ENCODE measurements around the gene TTLL1.
"Not testable (repeated sequence)": the region's sequence is repeated elsewhere in the genome, so short reads cannot be mapped to it uniquely, and the experiment has no call there.

TTLL1 gene

DNA sequence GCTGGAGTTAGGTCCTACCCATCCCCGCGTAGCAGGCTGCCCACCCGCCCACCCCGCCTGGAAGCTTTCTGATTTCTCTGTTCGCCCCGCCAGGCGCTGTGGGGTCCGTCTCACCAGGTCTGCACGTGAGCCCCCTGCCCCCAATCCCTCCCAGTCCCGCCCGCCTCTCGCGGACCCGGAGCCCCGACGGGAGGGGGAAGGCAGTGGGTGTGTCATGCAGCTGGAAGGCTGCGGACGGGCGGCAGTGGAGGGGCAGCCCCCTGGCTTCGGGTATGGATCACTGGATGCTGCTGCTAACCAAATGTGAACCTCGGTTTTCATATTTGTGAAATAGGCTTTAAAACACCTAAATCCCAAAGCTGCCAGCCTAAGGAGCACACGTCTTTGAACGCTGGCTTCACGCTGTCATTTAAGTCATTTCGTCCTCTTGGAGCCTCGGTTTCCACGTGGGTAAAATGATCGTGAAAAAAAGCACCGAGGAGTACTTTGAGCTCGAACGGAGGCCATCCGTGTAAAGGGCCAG, 20.8 kb upstream of the TTLL1 start:
- Histone ChIP-seq H3K9ac (ENCODE audit: low read depth, low read length) (0 out of 2 replicates have a peak overlapping the region, but pooled peaks have one; percentile 15), H3K4me1 (ENCODE audit: control insufficient read depth, insufficient read depth, low read length) (peaks cover 8% of the 10 kb centered on the region), H3K27me3 (ENCODE audit: control insufficient read depth, insufficient read depth, low read length) (peaks cover 41% of the 10 kb centered on the region)

GRCh38 chr22:43109511-43109910, 20.3 kb upstream of the TTLL1 start:
- H3K4me1 ChIP-seq (ENCODE audit: control insufficient read depth, insufficient read depth, low read length): peaks cover 8% of the 10 kb centered on the region
- no peak overlapping the region for H3K27ac ChIP-seq (ENCODE audit: low read depth, low read length)
- no peaks in the 10 kb centered on the region for H3K9me3 ChIP-seq (ENCODE audit: control insufficient read depth, insufficient read depth, low read length)
- peaks cover 41% of the 10 kb centered on the region for H3K27me3 ChIP-seq (ENCODE audit: control insufficient read depth, insufficient read depth, low read length)
- H3K9ac ChIP-seq (ENCODE audit: low read depth, low read length): no peak overlapping the region
- peak overlapping the region; percentile 29; the same call in 1 of the 2 replicates for H3K4me3 ChIP-seq (ENCODE audit: low read depth, low read length)
- no peaks in the 10 kb centered on the region for H3K36me3 ChIP-seq (ENCODE audit: control insufficient read depth, insufficient read depth, low read length)

More for the DNA sequence above, 20.8 kb upstream of the TTLL1 start:
- peak overlapping the region; percentile 43 for H3K27ac ChIP-seq (ENCODE audit: low read depth, low read length)
- H3K4me3 ChIP-seq (ENCODE audit: low read depth, low read length): peak overlapping the region; percentile 69
- H3K9me3 ChIP-seq (ENCODE audit: control insufficient read depth, insufficient read depth, low read length): no peaks in the 10 kb centered on the region
- H3K36me3 ChIP-seq (ENCODE audit: control insufficient read depth, insufficient read depth, low read length): no peaks in the 10 kb centered on the region

- Histone ChIP-seq H3K27me3 (ENCODE audit: control insufficient read depth, insufficient read depth, low read length) (peaks cover 21% of the 10 kb centered on the region), H3K9me3 (ENCODE audit: control insufficient read depth, insufficient read depth, low read length) (no peaks in the 10 kb centered on the region), H3K36me3 (ENCODE audit: control insufficient read depth, insufficient read depth, low read length) (no peaks in the 10 kb centered on the region), H3K9ac (ENCODE audit: low read depth, low read length) (no peak overlapping the region), H3K4me1 (ENCODE audit: control insufficient read depth, insufficient read depth, low read length) (peaks cover 3% of the 10 kb centered on the region; the same call in 1 of the 2 replicates), H3K4me3 (ENCODE audit: low read depth, low read length) (no peak overlapping the region), H3K27ac (ENCODE audit: low read depth, low read length) (no peak overlapping the region)
These were observed 17.1 kb upstream of the TTLL1 start for GRCh38 chr22:43106302-43106701.

GRCh38 chr22:43104950-43105349, 15.8 kb upstream of the TTLL1 start:
- not testable (repeated sequence) for H3K36me3 ChIP-seq (ENCODE audit: control insufficient read depth, insufficient read depth, low read length); H3K4me3 ChIP-seq (ENCODE audit: low read depth, low read length); H3K9me3 ChIP-seq (ENCODE audit: control insufficient read depth, insufficient read depth, low read length); H3K27ac ChIP-seq (ENCODE audit: low read depth, low read length); H3K4me1 ChIP-seq (ENCODE audit: control insufficient read depth, insufficient read depth, low read length); H3K9ac ChIP-seq (ENCODE audit: low read depth, low read length); H3K27me3 ChIP-seq (ENCODE audit: control insufficient read depth, insufficient read depth, low read length)

DNA sequence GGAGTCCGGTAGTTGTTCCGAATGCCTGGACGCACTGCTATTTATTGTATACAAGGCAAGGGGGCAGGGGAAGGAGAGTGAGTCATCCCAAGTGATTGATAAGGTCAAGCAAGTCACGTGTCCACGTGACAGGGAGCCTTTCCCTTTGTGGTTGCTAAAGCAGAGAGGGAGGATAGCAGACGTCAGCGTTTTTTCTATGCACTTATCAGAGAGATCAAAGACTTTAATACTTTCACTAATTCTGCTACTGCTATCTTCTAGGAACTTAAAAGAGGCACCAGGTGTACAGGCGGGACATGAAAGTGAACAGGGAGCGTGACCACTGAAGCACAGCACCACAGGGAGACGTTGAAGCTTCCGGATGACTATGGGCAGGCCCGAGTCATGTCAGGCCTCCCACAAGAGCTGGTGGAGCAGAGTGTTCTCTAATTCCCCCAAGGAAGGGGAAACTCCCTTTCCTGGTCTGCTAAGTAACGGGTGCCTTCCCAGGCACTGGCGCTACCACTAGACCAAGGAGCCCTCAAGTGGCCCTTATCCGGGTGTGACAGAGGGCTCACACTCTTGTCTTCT, 14.9 kb upstream of the TTLL1 start:
- not testable (repeated sequence) for H3K27me3 ChIP-seq (ENCODE audit: control insufficient read depth, insufficient read depth, low read length); H3K4me3 ChIP-seq (ENCODE audit: low read depth, low read length); H3K4me1 ChIP-seq (ENCODE audit: control insufficient read depth, insufficient read depth, low read length); H3K9me3 ChIP-seq (ENCODE audit: control insufficient read depth, insufficient read depth, low read length); H3K27ac ChIP-seq (ENCODE audit: low read depth, low read length); H3K9ac ChIP-seq (ENCODE audit: low read depth, low read length); H3K36me3 ChIP-seq (ENCODE audit: control insufficient read depth, insufficient read depth, low read length)

DNA sequence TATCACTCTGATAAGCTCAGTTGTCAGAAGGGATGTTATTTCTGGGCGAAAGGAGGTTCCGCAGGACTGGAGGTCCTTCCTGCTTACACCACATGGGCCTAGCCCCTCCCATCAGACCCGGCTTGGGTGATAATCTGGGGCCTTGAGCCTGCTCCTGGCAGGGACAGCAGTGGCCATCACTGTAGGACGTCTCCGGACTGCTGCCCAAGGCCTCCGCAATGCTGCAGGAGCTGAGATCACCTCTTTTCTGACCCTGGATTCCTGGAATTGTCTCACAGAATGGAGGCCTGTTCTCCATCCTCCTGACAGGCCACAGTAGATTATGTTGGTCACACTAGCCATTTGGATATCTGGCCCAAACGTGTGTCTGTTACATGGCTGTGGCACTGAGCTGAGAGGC, 12.1 kb upstream of the TTLL1 start:
- peaks cover 7% of the 10 kb centered on the region for H3K9me3 ChIP-seq (ENCODE audit: control insufficient read depth, insufficient read depth, low read length)
- no peak overlapping the region for H3K9ac ChIP-seq (ENCODE audit: low read depth, low read length)
- no peaks in the 10 kb centered on the region for H3K4me1 ChIP-seq (ENCODE audit: control insufficient read depth, insufficient read depth, low read length)
- H3K27me3 ChIP-seq (ENCODE audit: control insufficient read depth, insufficient read depth, low read length): no peaks in the 10 kb centered on the region
- no peak overlapping the region for H3K4me3 ChIP-seq (ENCODE audit: low read depth, low read length)
- H3K27ac ChIP-seq (ENCODE audit: low read depth, low read length): no peak overlapping the region
- no peaks in the 10 kb centered on the region for H3K36me3 ChIP-seq (ENCODE audit: control insufficient read depth, insufficient read depth, low read length)

- Histone ChIP-seq H3K36me3 (ENCODE audit: control insufficient read depth, insufficient read depth, low read length) (no peaks in the 10 kb centered on the region), H3K4me1 (ENCODE audit: control insufficient read depth, insufficient read depth, low read length) (no peaks in the 10 kb centered on the region), H3K9me3 (ENCODE audit: control insufficient read depth, insufficient read depth, low read length) (peaks cover 9% of the 10 kb centered on the region), H3K27ac (ENCODE audit: low read depth, low read length) (no peak overlapping the region), H3K27me3 (ENCODE audit: control insufficient read depth, insufficient read depth, low read length) (no peaks in the 10 kb centered on the region), H3K4me3 (ENCODE audit: low read depth, low read length) (no peak overlapping the region), H3K9ac (ENCODE audit: low read depth, low read length) (no peak overlapping the region)
These were observed 11.0 kb upstream of the TTLL1 start for GRCh38 chr22:43100225-43100624.

- Histone ChIP-seq H3K27me3 (ENCODE audit: control insufficient read depth, insufficient read depth, low read length) (no peaks in the 10 kb centered on the region), H3K9me3 (ENCODE audit: control insufficient read depth, insufficient read depth, low read length) (peaks cover 9% of the 10 kb centered on the region), H3K9ac (ENCODE audit: low read depth, low read length) (no peak overlapping the region), H3K4me1 (ENCODE audit: control insufficient read depth, insufficient read depth, low read length) (no peaks in the 10 kb centered on the region), H3K4me3 (ENCODE audit: low read depth, low read length) (no peak overlapping the region), H3K36me3 (ENCODE audit: control insufficient read depth, insufficient read depth, low read length) (no peaks in the 10 kb centered on the region), H3K27ac (ENCODE audit: low read depth, low read length) (no peak overlapping the region)
These were observed 9.9 kb upstream of the TTLL1 start for GRCh38 chr22:43099095-43099494.

- Histone ChIP-seq H3K4me3 (ENCODE audit: low read depth, low read length) (no peak overlapping the region), H3K27ac (ENCODE audit: low read depth, low read length) (no peak overlapping the region), H3K9me3 (ENCODE audit: control insufficient read depth, insufficient read depth, low read length) (peaks cover 9% of the 10 kb centered on the region), H3K9ac (ENCODE audit: low read depth, low read length) (no peak overlapping the region), H3K4me1 (ENCODE audit: control insufficient read depth, insufficient read depth, low read length) (no peaks in the 10 kb centered on the region), H3K27me3 (ENCODE audit: control insufficient read depth, insufficient read depth, low read length) (no peaks in the 10 kb centered on the region), H3K36me3 (ENCODE audit: control insufficient read depth, insufficient read depth, low read length) (no peaks in the 10 kb centered on the region)
These were observed 9.2 kb upstream of the TTLL1 start for GRCh38 chr22:43098356-43098755.

- Histone ChIP-seq H3K4me3 (ENCODE audit: low read depth, low read length) (no peak overlapping the region), H3K4me1 (ENCODE audit: control insufficient read depth, insufficient read depth, low read length) (no peaks in the 10 kb centered on the region)
These were observed 7.2 kb upstream of the TTLL1 start for GRCh38 chr22:43096420-43096819.

DNA sequence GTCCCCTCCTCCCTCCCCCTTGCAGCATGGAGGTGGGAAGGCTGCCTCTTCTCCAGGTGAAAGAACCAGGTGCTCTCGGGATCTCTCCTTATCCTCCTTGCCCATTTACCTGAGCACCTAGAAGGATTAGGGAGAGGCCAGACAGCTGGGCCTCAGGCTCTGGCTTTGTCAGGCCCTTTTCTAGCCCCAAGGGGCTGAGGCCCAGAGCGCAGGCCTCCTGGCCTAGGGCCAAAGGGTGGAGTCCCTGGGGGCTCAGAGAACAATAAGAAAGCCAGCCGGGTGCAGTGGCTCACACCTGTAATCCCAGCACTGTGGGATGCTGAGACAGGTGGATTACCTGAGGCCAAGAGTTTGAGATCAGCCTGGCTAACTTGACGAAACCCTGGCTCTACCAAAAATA, 5.4 kb upstream of the TTLL1 start:
- no peaks in the 10 kb centered on the region for H3K36me3 ChIP-seq (ENCODE audit: control insufficient read depth, insufficient read depth, low read length)
- no peaks in the 10 kb centered on the region for H3K27me3 ChIP-seq (ENCODE audit: control insufficient read depth, insufficient read depth, low read length)
- no peak overlapping the region for H3K9ac ChIP-seq (ENCODE audit: low read depth, low read length)
- H3K4me3 ChIP-seq (ENCODE audit: low read depth, low read length): no peak overlapping the region
- no peak overlapping the region for H3K27ac ChIP-seq (ENCODE audit: low read depth, low read length)
- H3K4me1 ChIP-seq (ENCODE audit: control insufficient read depth, insufficient read depth, low read length): no peaks in the 10 kb centered on the region
- H3K9me3 ChIP-seq (ENCODE audit: control insufficient read depth, insufficient read depth, low read length): peaks cover 9% of the 10 kb centered on the region

More at GRCh38 chr22:43096420-43096819, 7.2 kb upstream of the TTLL1 start:
- Histone ChIP-seq H3K27me3 (ENCODE audit: control insufficient read depth, insufficient read depth, low read length) (no peaks in the 10 kb centered on the region), H3K9ac (ENCODE audit: low read depth, low read length) (no peak overlapping the region), H3K9me3 (ENCODE audit: control insufficient read depth, insufficient read depth, low read length) (peaks cover 9% of the 10 kb centered on the region), H3K36me3 (ENCODE audit: control insufficient read depth, insufficient read depth, low read length) (no peaks in the 10 kb centered on the region), H3K27ac (ENCODE audit: low read depth, low read length) (no peak overlapping the region)

Measured in HUES48 (cell line).